Endothelial cell of umbilical vein (primary cell): Measurements from ENCODE around the gene TPM2. TPM values are rescaled to one million over a fixed set of nuclear protein-coding genes. Genes with fewer than 3 reads are reported as not detected.
"Not testable (repeated sequence)": the region's sequence is repeated elsewhere in the genome, so short reads cannot be mapped to it uniquely, and the experiment has no call there.

Experiments
- BruUV-seq: library from RNA; stranded (reverse); fragments of 400-500 nt; replicated peaks from 2 replicates; lab custom pipeline; 2021; lab: Mats Ljungman, UMichigan
- CTCF ChIA-PET: fragments of 300-600, 350-600 bp; sonication (Branson Sonifier 250); formaldehyde crosslinking; loops from one replicate; lab custom pipeline; 2021; ENCODE audit warnings: antibody characterized with exemption, inconsistent platforms; lab: Charles Lee
- POLR2A ChIA-PET: fragments of 300-600, 350-600 bp; sonication (Branson Sonifier 250); formaldehyde crosslinking; loops from one replicate; lab custom pipeline; 2021; ENCODE audit warnings: antibody characterized with exemption, inconsistent platforms; lab: Charles Lee
- DNase-seq: peaks from one replicate; pipeline ENCODE4 v3.0.0-alpha.2; 2011; ENCODE audit warnings: low read depth, low spot score
- FAIRE-seq: peaks from 2 replicates; lab custom pipeline; 2011; peaks lifted over from hg19 to GRCh38; lab: Jason Lieb, UNC
- H2AFZ ChIP-seq: 2 replicates; pipeline ENCODE4 v1.6.0; 2012; ENCODE audit warnings: low read depth, low read length, control low read depth, inconsistent platforms
- H3K27ac ChIP-seq: 2 replicates; pipeline ENCODE4 v1.5.1; 2011; ENCODE audit warnings: low read depth, mild to moderate bottlenecking, control low read depth, low read length, moderate library complexity; ENCODE audit not compliant: insufficient read depth
- H3K27me3 ChIP-seq, 2 experiments: 2 replicates each; pipeline versions ENCODE4 v1.6.0 to v1.6.1; 2011; ENCODE audit warnings: low read length in 2 of 2, mixed read lengths in 1 of 2; ENCODE audit not compliant: control insufficient read depth in 2 of 2, insufficient read depth in 2 of 2
- H3K36me3 ChIP-seq, 2 experiments: 2 replicates in 1 of 2; 3 replicates in 1 of 2; pipeline ENCODE4 v1.5.1; 2011; ENCODE audit warnings: low read length in 2 of 2, mild to moderate bottlenecking in 1 of 2, moderate library complexity in 1 of 2; ENCODE audit not compliant: control insufficient read depth in 2 of 2, insufficient read depth in 2 of 2; ENCODE audit errors: extremely low read depth in 1 of 2
- H3K4me1 ChIP-seq: 3 replicates; pipeline ENCODE4 v1.5.1; 2011; ENCODE audit warnings: mild to moderate bottlenecking, low read length; ENCODE audit not compliant: control insufficient read depth, insufficient read depth; ENCODE audit errors: extremely low read depth
- H3K4me2 ChIP-seq: 2 replicates; pipeline ENCODE4 v1.6.1; 2011; ENCODE audit warnings: low read length, control low read depth, mixed read lengths; ENCODE audit not compliant: insufficient read depth
- H3K4me3 ChIP-seq, 3 experiments: fragments of 200-600 bp in 1 of 3; sonication (generic), shearing (Covaris generic) in 1 of 3; replicated peaks in 1 of 3; 2 replicates each; pipeline ENCODE4 v1.5.1; 2011 to 2016; ENCODE audit warnings: control low read depth in 3 of 3, low read length in 3 of 3, mild to moderate bottlenecking in 2 of 3, inconsistent platforms in 1 of 3, low read depth in 1 of 3, moderate library complexity in 1 of 3; ENCODE audit not compliant: insufficient read depth in 1 of 3
- H3K79me2 ChIP-seq: 2 replicates; pipeline ENCODE4 v1.6.0; 2012; ENCODE audit warnings: low read length, inconsistent platforms; ENCODE audit not compliant: control insufficient read depth, insufficient read depth
- H3K9ac ChIP-seq: replicated peaks from 2 replicates; pipeline ENCODE3; 2011; ENCODE audit warnings: low read length, control low read depth; ENCODE audit not compliant: insufficient read depth; ENCODE audit errors: extremely low read depth
- H3K9me1 ChIP-seq: replicated peaks from 3 replicates; pipeline ENCODE4 v1.6.0; 2011; ENCODE audit warnings: mild to moderate bottlenecking, low read length; ENCODE audit not compliant: control insufficient read depth, insufficient read depth; ENCODE audit errors: extremely low read depth
- H3K9me3 ChIP-seq: replicated peaks from 2 replicates; pipeline ENCODE4 v1.5.1; 2012; ENCODE audit warnings: low read length, inconsistent platforms; ENCODE audit not compliant: control insufficient read depth, insufficient read depth
- H4K20me1 ChIP-seq: replicated peaks from 2 replicates; pipeline ENCODE3; 2011; ENCODE audit warnings: mild to moderate bottlenecking, low read length; ENCODE audit not compliant: control insufficient read depth, insufficient read depth; ENCODE audit errors: extremely low read depth
- CTCF ChIP-seq, 2 donors: IDR thresholded peaks; 1 replicate in 1 of 2; 2 replicates in 1 of 2; pipeline ENCODE4 v1.5.1; 2011; ENCODE audit warnings: low read length in 2 of 2, mild to moderate bottlenecking in 2 of 2, moderate library complexity in 2 of 2, control low read depth in 1 of 2, inconsistent platforms in 1 of 2, low read depth in 1 of 2; ENCODE audit not compliant: insufficient read depth in 1 of 2; ENCODE audit errors: extremely low read depth in 1 of 2
- EZH2 ChIP-seq: IDR thresholded peaks from 2 replicates; pipeline ENCODE4 v1.6.1; 2012; ENCODE audit warnings: borderline replicate concordance, low read depth, mild to moderate bottlenecking, moderate library complexity, low read length, inconsistent platforms; ENCODE audit not compliant: severe bottlenecking
- FOS ChIP-seq: IDR thresholded peaks from 2 replicates; pipeline ENCODE4 v1.6.1; 2011; ENCODE audit warnings: mild to moderate bottlenecking, low read length, moderate library complexity, borderline replicate concordance; ENCODE audit not compliant: insufficient read depth
- GATA2 ChIP-seq: IDR thresholded peaks from 2 replicates; pipeline ENCODE4 v1.7.0; 2011; ENCODE audit warnings: low read depth, mild to moderate bottlenecking, moderate library complexity, mixed read lengths, low read length; ENCODE audit not compliant: insufficient read length, insufficient read depth
- JUN ChIP-seq: IDR thresholded peaks from 2 replicates; pipeline ENCODE4 v1.6.1; 2011; ENCODE audit warnings: borderline replicate concordance, low read depth; ENCODE audit not compliant: insufficient read length, insufficient read depth
- MAX ChIP-seq: IDR thresholded peaks from 2 replicates; pipeline ENCODE4 v1.6.1; 2011; ENCODE audit not compliant: insufficient read depth, insufficient read length
- MYC ChIP-seq: IDR thresholded peaks from one replicate; pipeline ENCODE4 v1.6.1; 2011; ENCODE audit warnings: mild to moderate bottlenecking, low read depth, low read length
- POLR2A ChIP-seq: IDR thresholded peaks from 2 replicates; pipeline ENCODE4 v1.6.1; 2012; ENCODE audit warnings: low read depth, mild to moderate bottlenecking, control low read depth, low read length
- POLR2AphosphoS5 ChIP-seq: IDR thresholded peaks from 2 replicates; pipeline ENCODE4 v1.6.1; 2012; ENCODE audit warnings: low read depth, mild to moderate bottlenecking, control low read depth, low read length, moderate library complexity; ENCODE audit not compliant: insufficient read depth
- dilution Hi-C: fragments of 300-500 bp; cut with MboI; formaldehyde crosslinking; loops from one replicate; pipeline ENCODE4 v1.15.0; 2019; ENCODE audit warnings: low sequenced_read_pairs; ENCODE audit not compliant: extremely low pct_ligation_motif_present
- intact Hi-C: fragments of 100-400 bp; cut with micrococcal nuclease; formaldehyde crosslinking; loops from one replicate; pipeline ENCODE4 v1.10.0; 2022
- polyA plus RNA-seq, 4 experiments: library from polyadenylated mRNA; depleted of rRNA in 3 of 4; stranded (reverse) in 3 of 4; unstranded in 1 of 4; fragments of >200 nt; gene quantifications; 2 replicates each; pipeline versions ENCODE4 v1.2.1 to v1.2.3, GENCODE V29; 2011 to 2012; ENCODE audit warnings: missing spikeins in 1 of 4
- total RNA-seq: library from RNA; stranded (reverse); gene quantifications from 2 replicates; pipeline ENCODE4 v1.2.3, GENCODE V29; 2021

Gene TPM2
- total and polyA plus RNA-seq, 2 donors (not counting 3 experiments of a cell fraction or from before 2014, with no cell fraction given): 144 to 279 TPM

- DNase-seq (no peak), FAIRE-seq (no peak)
- Histone ChIP-seq H3K27me3 (peaks cover 0 to 4% of the 10 kb centered on the region in 2 experiments), H3K9me3 (no peaks in the 10 kb centered on the region), H3K36me3 (no peaks in the 10 kb centered on the region), H3K9ac (no peak overlapping the region), H3K79me2 (no peaks in the 10 kb centered on the region), H3K4me3 (no peak overlapping the region), H3K4me1 (peaks cover 6% of the 10 kb centered on the region), H2AFZ (no peak overlapping the region), H3K27ac (no peak overlapping the region), H3K4me2 (no peak overlapping the region), H4K20me1 (no peaks in the 10 kb centered on the region), H3K9me1 (no peaks in the 10 kb centered on the region)
- dilution Hi-C loops: no loop called here
- intact Hi-C loops: no loop called here
- ChIA-PET CTCF (interaction anchor here (1.1 kb wide), 1 partner anchor 32 kb away, joined by 3 read pairs; no protein-coding TSS in a partner anchor), POLR2A (no interaction called here)
- BruUV-seq: no TSS peak
- no peak for TF ChIP-seq EZH2
- no peak for TF ChIP-seq MYC
- no peak for TF ChIP-seq CTCF (IDR thresholded peaks at IDR 0.05; ENCODE audit: extremely low read depth in 1 of 2, insufficient read depth in 1 of 2, low read depth in 1 of 2, low read length in 2 of 2)
- no peak for TF ChIP-seq FOS
- TF ChIP-seq JUN: no peak
- TF ChIP-seq MAX: no peak
- TF ChIP-seq POLR2AphosphoS5: no peak
- no peak for TF ChIP-seq POLR2A
- no peak for TF ChIP-seq GATA2
These were observed 46.7 kb downstream of the TPM2 start for GRCh38 chr9:35643046-35643445.

GRCh38 chr9:35641478-35641877 lies 48.2 kb downstream of the TPM2 start:
- H3K9ac ChIP-seq, H3K79me2 ChIP-seq, H3K4me1 ChIP-seq, dilution Hi-C loops, intact Hi-C loops, H3K27me3 ChIP-seq, CTCF ChIA-PET, H3K9me1 ChIP-seq, H3K27ac ChIP-seq, H4K20me1 ChIP-seq, BruUV-seq, H3K9me3 ChIP-seq, H3K36me3 ChIP-seq, H2AFZ ChIP-seq, H3K4me3 ChIP-seq, FAIRE-seq, H3K4me2 ChIP-seq, DNase-seq, POLR2A ChIA-PET: not testable (repeated sequence)

GRCh38 chr9:35640431-35640830 lies 49.3 kb downstream of the TPM2 start:
- dilution Hi-C loops, DNase-seq, H3K4me3 ChIP-seq, H4K20me1 ChIP-seq, BruUV-seq, H3K27ac ChIP-seq, H3K4me2 ChIP-seq, H3K9me1 ChIP-seq, POLR2A ChIA-PET, H3K4me1 ChIP-seq, FAIRE-seq, H3K9me3 ChIP-seq, H3K79me2 ChIP-seq, H2AFZ ChIP-seq, H3K9ac ChIP-seq, H3K27me3 ChIP-seq, H3K36me3 ChIP-seq, intact Hi-C loops: not testable (repeated sequence)
- CTCF ChIA-PET: interaction anchor here (1.0 to 1.6 kb wide), 3 partner anchors 12 to 37 kb away, joined by 3 to 4 read pairs (median 3); no protein-coding TSS in a partner anchor
